Muscle of back (tissue), 11 donors: ENCODE results near the gene NELL1. TPM values are rescaled to one million over a fixed set of nuclear protein-coding genes. Genes with fewer than 3 reads are reported as not detected.
"Not testable (repeated sequence)": the region's sequence is repeated elsewhere in the genome, so short reads cannot be mapped to it uniquely, and the experiment has no call there.

ENCODE experiments used
- DNase-seq, 3 donors: peaks; one replicate each; pipeline versions ENCODE4 v3.0.0 to v3.0.0-alpha.2; 2013
- polyA plus RNA-seq, 10 donors: library from polyadenylated mRNA; unstranded; fragments of 120-200 nt; gene quantifications; one replicate each; pipeline ENCODE4 v1.2.1, GENCODE V29; 2013; ENCODE audit not compliant: insufficient read length in 10 of 10

The NELL1 gene
- polyA plus RNA-seq, 10 donors: 3.5 to 6.0 (median 4.9) TPM

GRCh38 chr11:21180182-21180581 is 510.8 kb downstream of the NELL1 start:
- no peak for DNase-seq

DNA sequence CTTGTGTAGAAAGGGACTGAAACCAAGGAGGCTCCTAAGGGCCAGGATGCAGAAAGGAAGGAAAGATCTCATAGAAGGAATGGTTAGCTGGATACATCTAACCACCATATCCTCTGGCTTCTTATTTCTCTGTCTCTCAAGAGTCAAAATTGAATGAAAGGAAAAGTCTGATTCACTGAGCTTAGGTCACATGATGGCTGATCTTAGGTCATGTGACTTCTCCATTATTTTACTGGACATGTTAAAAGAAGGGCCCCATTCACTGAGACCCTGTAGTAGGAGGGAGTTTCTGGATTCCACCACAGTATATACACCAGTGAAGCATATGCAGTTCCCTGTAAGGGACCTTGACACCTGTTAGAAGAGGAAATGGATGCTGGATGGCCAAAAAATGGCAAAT is 516.6 kb downstream of the NELL1 start:
- no peak for DNase-seq

DNA sequence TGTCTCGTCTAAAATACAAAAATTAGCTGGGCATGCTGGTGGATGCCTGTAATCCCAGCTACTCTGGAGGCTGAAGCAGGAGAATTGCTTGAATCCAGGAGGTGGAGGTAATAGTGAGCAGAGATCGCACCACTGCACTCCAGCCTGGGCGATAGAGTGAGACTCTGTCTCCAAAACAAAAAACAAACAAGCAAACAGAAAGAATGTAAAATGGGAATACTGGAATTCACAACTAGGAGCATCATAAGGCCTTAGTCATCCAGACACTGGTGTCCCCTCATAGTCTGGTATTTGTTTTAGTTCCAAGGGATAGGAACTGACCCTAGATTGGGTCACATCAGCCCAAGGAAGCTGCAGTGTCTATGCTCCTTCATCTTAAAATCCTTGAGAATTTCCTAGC is 520.8 kb downstream of the NELL1 start:
- DNase-seq: no peak

- DNase-seq: peak in 1 of 3 donors; percentile 7
These were observed 526.6 kb downstream of the NELL1 start for GRCh38 chr11:21195995-21196394.

GRCh38 chr11:21198498-21198897 is 529.1 kb downstream of the NELL1 start:
- DNase-seq: no peak

DNA sequence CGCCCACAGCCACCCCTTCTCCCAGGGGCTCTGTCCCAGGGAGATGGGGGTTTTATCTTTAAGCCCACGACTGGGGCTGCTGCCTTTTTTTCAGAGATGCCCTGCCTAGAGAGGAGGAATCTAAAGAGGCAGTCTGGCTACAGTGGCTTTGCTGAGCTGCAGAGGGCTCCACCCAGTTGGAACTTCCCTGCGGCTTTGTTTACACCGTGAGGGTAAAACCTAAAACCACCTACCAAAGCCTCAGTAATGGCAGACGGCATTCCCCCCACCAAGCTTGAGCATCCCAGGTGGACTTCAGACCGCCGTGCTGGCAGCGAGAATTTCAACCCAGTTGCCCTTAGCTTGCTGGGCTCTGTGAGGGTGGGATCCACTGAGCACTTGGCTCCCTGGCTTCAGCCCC is 535.8 kb downstream of the NELL1 start:
- no peak for DNase-seq

GRCh38 chr11:21225860-21226259 is 556.5 kb downstream of the NELL1 start:
- no peak for DNase-seq

DNA sequence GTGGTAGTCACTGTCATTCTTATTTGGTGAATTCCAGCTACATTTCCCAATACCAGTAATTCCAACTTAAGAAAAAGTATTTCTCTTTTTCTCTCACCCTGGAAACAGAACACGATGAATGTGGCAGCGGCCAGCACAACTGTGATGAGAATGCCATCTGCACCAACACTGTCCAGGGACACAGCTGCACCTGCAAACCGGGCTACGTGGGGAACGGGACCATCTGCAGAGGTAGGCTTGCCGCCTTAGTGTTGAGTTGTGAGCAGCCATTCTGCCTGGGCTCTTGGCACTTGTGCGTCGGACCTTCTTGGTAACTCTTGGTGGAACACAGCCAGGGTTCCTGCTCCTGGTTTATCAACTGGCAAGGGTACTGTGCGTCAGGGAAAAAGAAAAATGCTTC is 559.8 kb downstream of the NELL1 start:
- no peak for DNase-seq

GRCh38 chr11:21250196-21250595 is 580.8 kb downstream of the NELL1 start:
- no peak for DNase-seq

DNA sequence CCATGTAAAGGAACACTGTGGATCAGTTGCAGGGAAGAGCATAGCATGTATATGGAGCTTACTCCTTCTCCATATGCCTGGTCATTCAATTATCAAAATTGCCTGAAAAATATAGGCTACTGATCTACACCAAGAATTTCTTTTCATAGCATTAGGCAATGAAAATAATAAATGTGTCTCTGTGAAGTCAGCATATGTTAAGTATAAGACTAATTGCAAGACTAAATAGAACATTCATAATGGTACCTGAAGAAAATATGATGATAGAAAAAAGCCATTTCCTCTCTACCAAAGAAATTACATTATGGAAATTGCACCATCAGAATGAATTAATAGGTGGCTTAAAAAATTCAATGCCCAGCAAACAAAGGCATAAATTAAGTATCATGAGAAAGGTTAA is 584.7 kb downstream of the NELL1 start:
- DNase-seq: no peak

DNA sequence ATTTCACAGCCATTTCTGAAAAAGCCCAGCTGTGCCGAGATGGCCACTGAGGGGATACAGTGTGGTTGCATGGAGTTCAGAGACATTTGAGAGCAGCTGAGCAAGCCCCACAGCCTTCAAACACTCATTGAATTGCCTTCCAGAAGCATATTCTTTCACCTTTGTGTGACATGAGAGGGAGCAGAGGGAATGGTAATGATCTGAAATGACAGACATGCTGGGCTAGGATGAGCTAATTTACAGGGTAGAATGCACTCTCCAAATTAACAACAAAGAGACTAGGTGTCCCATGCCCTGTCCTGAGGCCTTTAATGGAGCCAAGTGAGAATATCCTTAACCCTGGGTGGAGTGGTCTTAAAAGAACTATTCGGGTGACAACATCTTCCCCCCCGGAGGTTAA is 585.4 kb downstream of the NELL1 start:
- no peak for DNase-seq

- DNase-seq: no peak
These were observed 588.1 kb downstream of the NELL1 start for GRCh38 chr11:21257461-21257860.

GRCh38 chr11:21258414-21258813 is 589.0 kb downstream of the NELL1 start:
- DNase-seq: no peak

- DNase-seq: no peak
These were observed 590.7 kb downstream of the NELL1 start for GRCh38 chr11:21260101-21260500.

DNA sequence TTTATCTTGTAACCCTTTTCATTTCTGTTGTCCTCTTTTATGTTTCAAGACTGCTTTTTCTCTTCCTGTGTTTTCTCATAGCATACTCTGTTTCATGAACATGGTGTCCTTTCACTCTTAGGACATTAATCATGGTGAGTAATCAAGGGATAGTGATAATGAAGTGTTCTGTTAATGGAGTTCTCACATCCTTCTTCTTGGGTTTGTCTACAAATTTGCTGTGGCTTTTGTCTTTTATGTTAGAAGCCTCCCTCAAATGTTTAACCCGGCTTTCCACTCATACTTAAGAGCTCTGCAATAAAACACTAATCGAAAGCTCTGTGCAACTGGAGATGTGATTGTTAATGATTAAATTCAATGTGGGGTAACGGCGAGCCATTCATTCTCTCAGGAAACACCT is 593.6 kb downstream of the NELL1 start:
- DNase-seq: no peak

DNA sequence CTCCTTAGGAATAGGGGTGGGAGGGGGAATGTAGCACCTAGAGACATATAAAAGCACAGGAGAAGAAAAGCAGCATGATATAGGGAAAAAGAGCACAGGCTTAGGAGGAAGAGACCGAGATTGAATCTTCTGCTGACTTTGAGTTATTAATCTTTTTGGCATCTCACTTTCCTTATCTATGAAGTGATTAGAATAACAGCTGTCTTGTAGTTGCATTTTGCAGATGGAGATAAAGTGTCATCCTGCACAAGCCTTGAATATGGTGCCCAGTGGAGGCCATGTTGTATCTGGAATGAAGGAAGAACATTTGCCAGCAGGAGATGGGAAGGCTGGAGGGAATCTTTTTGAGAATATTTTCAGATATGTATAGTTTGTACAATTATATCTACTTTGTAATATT is 594.7 kb downstream of the NELL1 start:
- no peak for DNase-seq

DNA sequence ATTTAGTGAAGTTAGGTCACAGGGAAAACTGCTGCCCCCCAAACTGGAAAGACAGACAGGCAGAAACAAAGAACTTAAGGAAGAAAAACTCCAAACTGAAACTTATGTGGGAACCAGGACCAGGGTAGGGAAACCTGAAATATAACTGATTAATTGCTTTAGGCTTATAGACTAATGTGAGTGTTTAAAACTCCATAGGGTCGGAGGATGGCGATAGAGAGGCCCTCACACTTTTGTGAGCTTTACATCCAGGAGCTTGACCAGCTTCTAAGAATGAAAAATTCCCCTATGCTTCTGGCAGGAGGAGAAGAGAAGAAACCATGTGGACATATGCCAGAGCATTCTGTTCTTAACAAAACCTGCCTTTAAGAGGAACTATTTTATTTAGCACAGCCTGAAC is 598.6 kb downstream of the NELL1 start:
- DNase-seq: no peak

- DNase-seq: not testable (repeated sequence)
These were observed 602.8 kb downstream of the NELL1 start for GRCh38 chr11:21272139-21272538.

DNA sequence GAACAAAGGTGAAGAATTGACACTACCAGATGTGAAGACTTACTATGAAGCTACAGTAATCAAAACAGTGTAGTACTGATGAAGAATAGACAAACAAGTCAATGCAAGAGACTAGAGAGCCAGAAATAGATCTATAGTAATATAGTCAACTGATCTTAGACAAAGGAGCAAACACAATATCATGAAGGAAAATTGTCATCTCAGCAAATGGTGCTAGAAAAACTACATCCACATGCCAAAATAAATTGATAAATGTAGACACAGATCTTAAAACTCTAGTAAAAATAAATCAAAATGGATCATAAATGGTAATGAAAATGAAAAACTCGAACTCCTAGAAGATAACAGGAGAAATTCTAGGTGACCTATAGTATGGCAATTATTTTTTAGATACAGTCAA is 609.5 kb downstream of the NELL1 start:
- DNase-seq: no peak

GRCh38 chr11:21285104-21285503 is 615.7 kb downstream of the NELL1 start:
- no peak for DNase-seq

- no peak for DNase-seq
These were observed 620.3 kb downstream of the NELL1 start for GRCh38 chr11:21289686-21290085.

DNA sequence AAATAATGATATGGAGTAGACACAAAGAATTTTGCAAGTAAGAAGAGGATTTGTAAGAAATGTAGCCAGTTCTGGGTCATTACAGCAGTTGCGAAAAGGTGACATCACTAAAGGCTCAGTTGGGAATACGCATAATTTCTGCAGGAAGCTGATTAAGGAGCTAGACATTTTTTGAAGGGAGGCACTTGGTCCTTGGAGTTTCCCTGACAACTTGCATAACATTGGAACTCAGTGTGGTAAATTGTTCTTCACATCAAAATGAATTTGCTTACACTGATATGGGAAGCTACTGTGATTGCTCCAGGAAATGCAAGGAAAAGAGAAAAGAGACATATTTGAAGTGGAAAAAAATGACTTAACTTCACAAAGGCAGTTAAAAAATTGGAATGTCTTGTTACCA is 626.1 kb downstream of the NELL1 start:
- no peak for DNase-seq

GRCh38 chr11:21301981-21302380 is 632.6 kb downstream of the NELL1 start:
- DNase-seq: no peak

DNA sequence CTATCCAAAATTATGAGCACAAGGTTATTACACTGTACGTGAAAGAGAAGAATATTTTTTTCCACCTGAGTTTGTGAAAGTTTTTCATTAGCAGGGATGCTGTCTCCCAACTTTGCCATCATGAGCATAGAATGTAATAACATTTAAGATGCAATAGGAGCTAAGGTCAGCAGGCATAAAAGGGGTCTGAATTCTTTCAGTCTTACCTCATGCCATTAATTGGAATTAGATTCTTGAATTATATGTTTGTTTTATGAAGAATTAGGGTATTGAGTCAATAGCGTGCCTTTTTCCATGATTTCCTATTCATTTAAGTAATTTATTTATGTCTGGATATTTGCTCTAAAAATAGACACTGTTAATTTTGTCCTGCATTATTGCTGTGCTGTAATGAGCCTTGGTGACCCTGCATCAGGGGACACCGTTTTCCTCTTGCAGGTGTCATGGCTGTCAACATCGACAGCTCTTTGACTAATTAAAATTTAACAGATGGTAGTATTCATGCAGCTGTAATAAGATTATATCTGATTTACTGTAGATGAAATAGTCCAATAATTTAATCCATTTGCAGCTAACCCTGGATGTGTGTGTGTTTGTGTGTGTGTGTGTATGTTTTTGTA is 637.5 kb downstream of the NELL1 start:
- no peak for DNase-seq

DNA sequence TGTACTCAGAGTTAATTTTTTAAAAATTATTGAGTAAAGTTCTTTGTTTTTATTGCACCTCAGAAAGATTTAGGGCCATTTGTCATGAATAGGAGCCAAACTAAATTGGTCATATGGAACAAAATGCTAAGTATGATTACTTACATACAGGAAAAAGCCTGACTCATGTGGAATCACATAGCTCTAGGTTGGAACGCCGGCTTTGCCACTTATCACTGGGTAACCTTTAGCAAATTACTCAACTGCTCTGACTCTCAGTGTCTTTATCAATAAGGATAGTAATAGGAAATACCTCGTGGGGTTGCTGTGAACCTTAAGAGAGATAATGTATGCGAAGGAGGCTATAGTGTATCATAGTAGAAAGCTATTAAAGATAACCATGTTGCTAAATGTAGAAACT is 638.5 kb downstream of the NELL1 start:
- no peak for DNase-seq
